Naive thymus-derived CD8-positive, alpha-beta T cell (primary cell): ENCODE measurements around the gene DOK3. TPM values are rescaled to one million over a fixed set of nuclear protein-coding genes. Genes with fewer than 3 reads are reported as not detected.
A peak's percentile ranks its signal among the peaks of the same experiment; 100 is the strongest.

Source experiments
- ATAC-seq, 2 donors: fragments of 150-1000 bp; cut with Tn5 transposase in 1 of 2; sonication (Bioruptor Pico), chemical (Tn5 transposase) in 1 of 2; 1 replicate in 1 of 2; 2 replicates in 1 of 2; pipeline ENCODE4 v1.10.0; 2021; ENCODE audit warnings: mild to moderate bottlenecking in 2 of 2, moderate library complexity in 2 of 2
- POLR2A ChIA-PET: fragments of 350-600 bp; sonication (Branson Sonifier 250); formaldehyde crosslinking; loops from one replicate; lab custom pipeline; 2021; ENCODE audit warnings: antibody characterized with exemption; lab: Charles Lee
- DNase-seq, 10 donors: peaks; one replicate each; pipeline versions ENCODE4 v3.0.0 to v3.0.0-alpha.2; 2020 to 2022
- H3K27ac Mint-ChIP-seq, 10 donors: one replicate each; pipeline ENCODE4 v1.8.0; 2020 to 2022; ENCODE audit warnings: mild to moderate bottlenecking in 10 of 10, mixed read lengths in 10 of 10, moderate library complexity in 4 of 10, inconsistent platforms in 1 of 10
- H3K27me3 Mint-ChIP-seq, 5 donors: one replicate each; pipeline ENCODE4 v1.8.0; 2021 to 2022; ENCODE audit warnings: mixed read lengths in 5 of 5
- H3K36me3 Mint-ChIP-seq, 3 donors: one replicate each; pipeline ENCODE4 v1.8.0; 2020 to 2022; ENCODE audit warnings: mixed read lengths in 3 of 3, mild to moderate bottlenecking in 2 of 3, inconsistent platforms in 1 of 3
- H3K4me1 Mint-ChIP-seq, 4 donors: one replicate each; pipeline ENCODE4 v1.8.0; 2021 to 2022; ENCODE audit warnings: mixed read lengths in 4 of 4
- H3K4me3 Mint-ChIP-seq, 10 donors: one replicate each; pipeline ENCODE4 v1.8.0; 2020 to 2022; ENCODE audit warnings: mild to moderate bottlenecking in 10 of 10, mixed read lengths in 10 of 10, moderate library complexity in 6 of 10, inconsistent platforms in 1 of 10
- H3K9me3 Mint-ChIP-seq, 9 donors: one replicate each; pipeline ENCODE4 v1.8.0; 2020 to 2022; ENCODE audit warnings: mixed read lengths in 9 of 9, mild to moderate bottlenecking in 3 of 9, inconsistent platforms in 1 of 9, moderate library complexity in 1 of 9
- polyA plus RNA-seq, 3 donors: library from polyadenylated mRNA; unstranded; fragments of 300-500 nt; fragmentation: Illumina TruSeq; gene quantifications; one replicate each; pipeline ENCODE4 v1.2.3, GENCODE V29; 2021
- total RNA-seq, 8 experiments: library from RNA in 2 of 8; stranded (reverse) in 2 of 8; gene quantifications; one replicate each; pipeline ENCODE4 v1.2.3 and lab custom pipeline; 2021 to 2026

DOK3 gene, protein sequence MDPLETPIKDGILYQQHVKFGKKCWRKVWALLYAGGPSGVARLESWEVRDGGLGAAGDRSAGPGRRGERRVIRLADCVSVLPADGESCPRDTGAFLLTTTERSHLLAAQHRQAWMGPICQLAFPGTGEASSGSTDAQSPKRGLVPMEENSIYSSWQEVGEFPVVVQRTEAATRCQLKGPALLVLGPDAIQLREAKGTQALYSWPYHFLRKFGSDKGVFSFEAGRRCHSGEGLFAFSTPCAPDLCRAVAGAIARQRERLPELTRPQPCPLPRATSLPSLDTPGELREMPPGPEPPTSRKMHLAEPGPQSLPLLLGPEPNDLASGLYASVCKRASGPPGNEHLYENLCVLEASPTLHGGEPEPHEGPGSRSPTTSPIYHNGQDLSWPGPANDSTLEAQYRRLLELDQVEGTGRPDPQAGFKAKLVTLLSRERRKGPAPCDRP
- total RNA-seq: 1 to 10 TPM; 3.7 to 3.8 TPM
- polyA plus RNA-seq: under 1 TPM in 1 of 3 donors, not detected in 2; 0.22 TPM
- total RNA-seq (lab: John Stamatoyannopoulos, UW): 0 to 6.5 (median 0.95) reads per million in 6 experiments

DNA sequence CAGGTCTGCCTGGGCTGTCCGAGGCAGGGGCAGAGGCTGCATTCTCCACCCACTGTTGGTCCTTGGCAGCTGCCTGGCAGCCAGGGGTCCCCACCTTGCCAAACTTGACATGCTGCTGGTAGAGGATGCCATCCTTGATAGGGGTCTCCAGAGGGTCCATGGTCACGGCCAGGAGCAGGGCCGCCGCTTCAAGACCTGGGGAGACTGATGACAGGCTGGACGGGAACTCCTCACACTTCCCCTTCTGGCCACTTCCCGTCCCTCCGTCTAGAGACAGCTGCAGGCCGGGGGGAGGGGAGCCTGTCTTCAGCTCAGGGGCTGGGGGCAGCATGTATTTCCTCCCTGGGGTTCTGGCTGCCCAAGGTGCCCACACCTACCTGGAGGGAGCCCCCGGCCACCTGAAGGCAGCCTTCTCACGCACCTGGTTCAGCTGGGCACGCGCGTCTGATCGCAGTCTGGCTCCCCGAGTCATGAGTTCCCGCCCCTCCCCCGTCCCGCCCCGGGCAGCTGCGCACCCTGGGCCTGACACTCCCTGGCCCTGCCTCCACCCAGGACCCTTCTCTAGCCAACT is at the start of gene DOK3:
Gene DOK3, minus strand, starts transcription at position 446 of the 571 bp plus-strand sequence. Its CDS starts 286 bp downstream, at position 160.
- H3K27me3 Mint-ChIP-seq: no peaks in the 10 kb centered on the region
- POLR2A ChIA-PET: interaction anchor here (0.5 to 1.7 kb wide), 3 partner anchors 54 to 573 kb away, joined by 4 to 5 read pairs (median 4); no protein-coding TSS in a partner anchor
- ATAC-seq (no peak), DNase-seq (no peak)
- H3K4me1 Mint-ChIP-seq: peaks cover 12 to 37% (median 19%) of the 10 kb centered on the region in 4 donors
- H3K4me3 Mint-ChIP-seq: peak within 1 kb of the TSS in 4 of 10 donors; percentile 33 to 86 (median 40)
- H3K36me3 Mint-ChIP-seq: peaks cover 0 to 36% (median 18%) of the 10 kb centered on the region in 3 donors
- peak within 1 kb of the TSS in 4 of 10 donors; percentile 24 to 65 (median 61) for H3K27ac Mint-ChIP-seq
- H3K9me3 Mint-ChIP-seq: no peaks in the 10 kb centered on the region

DNA sequence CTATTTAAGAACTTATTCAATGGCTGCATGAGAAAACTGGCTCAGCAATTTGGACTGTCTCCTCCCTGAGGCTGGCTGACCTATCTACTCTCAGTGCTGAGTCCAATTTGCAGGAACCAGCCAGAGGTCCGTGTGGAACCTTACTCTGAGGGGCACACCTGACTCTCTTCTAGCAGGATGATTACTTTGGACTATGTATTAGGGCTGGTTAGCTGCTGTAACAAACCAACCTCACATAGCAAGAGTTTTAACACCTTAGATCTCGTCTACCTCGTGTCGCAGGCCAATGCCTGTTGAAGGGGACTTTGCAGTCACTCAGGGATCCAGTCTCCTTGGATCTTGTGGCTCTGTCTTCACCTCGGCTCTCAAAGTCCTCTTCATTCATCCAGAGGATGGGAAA is 48.2 kb upstream of the DOK3 start:
- DNase-seq (no peak), ATAC-seq (no peak)
- peaks cover 0 to 2% (median 0%) of the 10 kb centered on the region in 3 donors for H3K36me3 Mint-ChIP-seq
- no peak overlapping the region for H3K27ac Mint-ChIP-seq
- H3K27me3 Mint-ChIP-seq: no peaks in the 10 kb centered on the region
- no peaks in the 10 kb centered on the region for H3K9me3 Mint-ChIP-seq
- POLR2A ChIA-PET: no interaction called here
- peaks cover 11 to 24% (median 19%) of the 10 kb centered on the region in 4 donors for H3K4me1 Mint-ChIP-seq
- H3K4me3 Mint-ChIP-seq: no peak overlapping the region

DNA sequence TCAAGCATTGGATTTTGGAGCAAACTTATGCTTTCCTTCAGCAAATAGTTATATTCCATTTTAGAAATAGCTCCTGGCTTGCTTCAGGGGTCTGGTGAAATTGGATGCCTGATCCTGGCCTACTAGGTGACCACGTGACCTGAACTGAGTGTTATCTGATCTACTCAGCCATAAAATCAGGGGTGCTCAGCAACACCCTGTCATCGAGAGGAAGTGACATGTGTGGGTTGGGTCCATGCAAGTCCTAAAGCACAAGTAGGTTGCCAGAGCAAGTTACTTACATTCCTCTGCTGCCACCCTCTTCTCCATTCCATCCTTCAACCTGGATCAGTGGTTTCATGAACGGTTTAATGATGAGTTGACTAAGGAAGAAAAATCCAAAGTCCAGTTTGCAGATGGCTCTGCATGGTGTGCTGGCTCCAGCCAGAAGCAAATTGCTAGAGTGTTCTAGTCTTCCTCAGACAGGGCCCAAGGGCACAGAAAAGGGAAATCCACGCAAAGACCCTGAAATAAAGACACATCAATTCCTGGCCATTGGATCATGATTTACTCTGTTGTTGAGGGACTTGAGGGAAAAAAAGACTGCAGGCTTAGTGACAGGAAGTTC is 47.5 kb upstream of the DOK3 start:
- Mint-ChIP-seq H3K4me3 (peak overlapping the region in 1 of 10 donors; percentile 28), H3K4me1 (peaks cover 15 to 30% (median 26%) of the 10 kb centered on the region in 4 donors)
- DNase-seq: no peak

DNA sequence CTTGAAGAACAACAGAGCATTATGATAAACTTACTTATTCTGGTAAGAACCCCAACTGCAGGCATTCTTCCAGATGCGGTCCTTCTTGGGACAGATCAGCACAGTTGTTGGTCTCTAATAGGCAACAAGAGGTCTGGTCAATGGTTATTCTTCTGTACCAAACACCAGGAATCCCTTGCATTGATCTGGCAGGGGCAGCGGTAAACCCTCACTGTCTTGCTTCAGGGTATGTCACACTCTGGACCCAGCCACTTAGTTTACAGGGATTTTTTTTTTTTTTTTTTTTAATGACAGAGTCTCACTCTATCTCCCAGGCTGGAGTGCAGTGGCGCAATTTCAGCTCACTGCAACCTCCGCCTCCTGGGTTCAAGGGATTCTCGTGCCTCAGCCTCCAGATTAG is 46.0 kb upstream of the DOK3 start:
- Mint-ChIP-seq H3K9me3 (no peaks in the 10 kb centered on the region), H3K4me1 (peaks cover 18 to 37% (median 29%) of the 10 kb centered on the region in 4 donors), H3K4me3 (peak overlapping the region in 4 of 10 donors; percentile 83 to 93 (median 90)), H3K27me3 (no peaks in the 10 kb centered on the region), H3K36me3 (peaks cover 0 to 16% (median 3%) of the 10 kb centered on the region in 3 donors), H3K27ac (no peak overlapping the region)
- POLR2A ChIA-PET: interaction anchor here (1.0 kb wide), 1 partner anchor 36 kb away, joined by 3 read pairs; the partner anchor contains the start of gene TMED9
- ATAC-seq (no peak), DNase-seq (no peak)

More for the DNA sequence above, 47.5 kb upstream of the DOK3 start:
- no peaks in the 10 kb centered on the region for H3K9me3 Mint-ChIP-seq
- peak overlapping the region in 3 of 10 donors; percentile 20 to 65 (median 50) for H3K27ac Mint-ChIP-seq
- POLR2A ChIA-PET: no interaction called here
- no peaks in the 10 kb centered on the region for H3K27me3 Mint-ChIP-seq
- H3K36me3 Mint-ChIP-seq: peaks cover 0 to 4% (median under 1%) of the 10 kb centered on the region in 3 donors
- no peak for ATAC-seq

DNA sequence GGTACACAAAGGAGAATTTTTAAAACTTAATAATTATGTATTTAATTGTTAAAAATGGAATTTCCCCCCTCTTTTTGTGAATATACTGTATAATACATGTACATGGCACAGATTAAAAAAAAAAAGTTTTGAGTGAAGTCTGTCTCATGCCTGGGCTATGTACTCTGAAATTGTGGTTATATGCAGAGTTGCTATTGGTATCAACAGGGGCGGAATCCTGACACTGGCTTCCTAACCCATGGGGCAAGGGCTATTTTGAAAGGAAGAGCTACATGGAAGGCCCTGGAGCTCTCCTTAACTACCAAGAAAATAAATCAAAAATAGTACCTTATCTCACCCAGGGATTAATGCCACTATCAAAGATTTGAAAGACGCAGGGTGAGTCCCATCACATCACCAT is 45.6 kb upstream of the DOK3 start:
- no peaks in the 10 kb centered on the region for H3K9me3 Mint-ChIP-seq
- H3K27ac Mint-ChIP-seq: peak overlapping the region in 4 of 10 donors; percentile 61 to 89 (median 78)
- POLR2A ChIA-PET: interaction anchor here (1.0 kb wide), 1 partner anchor 37 kb away, joined by 3 read pairs; the partner anchor contains the start of gene TMED9
- ATAC-seq: no peak
- DNase-seq: no peak
- H3K4me1 Mint-ChIP-seq: peaks cover 18 to 40% (median 31%) of the 10 kb centered on the region in 4 donors
- H3K36me3 Mint-ChIP-seq: peaks cover 0 to 19% (median 4%) of the 10 kb centered on the region in 3 donors
- H3K27me3 Mint-ChIP-seq: no peaks in the 10 kb centered on the region
- peak overlapping the region; percentile 70 to 96 (median 88) for H3K4me3 Mint-ChIP-seq

DNA sequence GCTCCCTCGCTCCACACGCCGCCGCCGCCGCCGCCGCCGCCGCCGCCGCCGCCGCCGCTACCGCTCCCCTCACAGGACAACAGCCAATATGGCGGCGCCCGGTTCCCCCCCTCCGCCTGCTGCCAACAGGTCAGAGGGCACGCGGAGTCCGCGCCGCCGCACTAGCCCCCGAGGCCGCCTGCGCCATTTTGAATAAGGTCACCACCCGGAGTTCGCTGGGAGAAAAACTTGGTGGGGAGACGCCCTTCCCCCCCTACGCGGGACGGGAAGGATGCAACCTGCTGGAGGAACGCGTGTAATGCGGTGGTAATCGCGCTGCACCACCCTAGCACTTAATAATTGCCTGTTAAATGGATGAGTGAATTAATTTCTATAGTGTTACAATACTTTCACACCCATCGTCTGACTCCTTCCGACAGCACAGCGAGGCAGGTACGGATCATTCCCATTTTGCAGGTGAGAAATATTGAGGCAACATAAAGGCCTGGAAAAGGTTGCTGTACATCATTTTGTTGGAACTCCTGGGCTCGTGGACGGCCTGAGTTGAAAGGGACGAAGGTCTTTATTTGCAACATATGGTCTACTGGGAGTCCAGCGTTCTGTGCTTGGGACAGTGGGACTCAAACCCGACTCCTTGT is 45.0 kb upstream of the DOK3 start, which contains the start of gene FAM193B:
Gene FAM193B, minus strand, starts transcription at position 90 of the 638 bp plus-strand sequence. CDS start 105 bp downstream, outside the sequence.
- Mint-ChIP-seq H3K36me3 (peaks cover 0 to 21% (median 6%) of the 10 kb centered on the region in 3 donors), H3K27me3 (no peaks in the 10 kb centered on the region), H3K27ac (peak within 1 kb of the TSS; percentile 16 to 94 (median 84)), H3K4me3 (peak within 1 kb of the TSS; percentile 71 to 96 (median 88)), H3K4me1 (peaks cover 18 to 44% (median 32%) of the 10 kb centered on the region in 4 donors), H3K9me3 (no peaks in the 10 kb centered on the region)
- POLR2A ChIA-PET: interaction anchor here (0.8 to 1.0 kb wide), 3 partner anchors 15 to 38 kb away, joined by 3 to 6 read pairs (median 3); partner anchors contain the start of gene TMED9
- ATAC-seq (peak; percentile 97), DNase-seq (peak; percentile 89 to 97 (median 94))

DNA sequence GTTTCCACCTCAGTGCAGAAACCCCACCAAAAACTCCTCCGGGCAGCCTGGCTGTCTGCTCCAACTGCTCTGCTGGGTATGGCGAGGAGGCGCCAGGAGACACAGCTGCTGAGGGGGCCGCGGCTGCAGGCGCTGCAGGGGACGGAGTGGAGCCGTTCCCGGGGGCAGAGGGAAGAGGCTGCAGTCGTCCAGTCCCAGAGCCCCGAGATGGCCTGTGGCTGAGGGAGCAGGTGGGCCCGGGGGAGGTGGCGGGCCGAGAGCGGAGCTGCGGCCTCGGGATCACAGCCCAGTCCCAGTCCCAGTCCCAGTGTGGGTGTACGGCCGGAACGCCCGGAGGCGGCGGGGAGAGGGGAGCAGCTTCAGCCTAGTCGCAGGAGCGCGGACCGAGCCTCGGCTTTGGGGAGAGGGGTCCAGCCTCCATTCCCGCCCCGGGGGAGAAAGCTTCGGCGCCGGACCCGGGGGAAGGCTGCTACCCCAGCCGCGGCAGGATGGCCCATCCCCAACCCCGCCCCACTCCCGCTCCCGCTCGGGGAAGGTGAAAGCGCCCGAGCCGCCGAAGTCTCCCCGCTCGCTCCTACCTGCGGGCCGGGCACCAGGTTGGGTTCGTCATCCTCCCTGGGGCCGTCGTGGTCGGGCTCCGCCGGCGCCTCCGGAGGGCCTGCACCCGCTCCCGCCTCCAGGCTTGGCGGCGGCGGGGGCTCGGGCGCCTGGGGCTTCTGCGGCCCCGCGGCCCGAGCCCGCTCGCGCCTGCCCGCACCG is 44.2 kb upstream of the DOK3 start:
- peak overlapping the region in 5 of 10 donors; percentile 53 to 94 (median 79) for H3K27ac Mint-ChIP-seq
- H3K9me3 Mint-ChIP-seq: no peaks in the 10 kb centered on the region
- POLR2A ChIA-PET: interaction anchor here (0.8 to 0.9 kb wide), 2 partner anchors 15 to 38 kb away, joined by 3 to 6 read pairs; partner anchors contain the start of gene TMED9
- no peaks in the 10 kb centered on the region for H3K27me3 Mint-ChIP-seq
- peak in 7 of 10 donors; percentile 10 to 66 (median 29) for DNase-seq
- H3K36me3 Mint-ChIP-seq: peaks cover 0 to 23% (median 6%) of the 10 kb centered on the region in 3 donors
- peak; percentile 9 to 53 for ATAC-seq
- H3K4me3 Mint-ChIP-seq: peak overlapping the region; percentile 66 to 86 (median 84)
- H3K4me1 Mint-ChIP-seq: peaks cover 18 to 47% (median 35%) of the 10 kb centered on the region in 4 donors

DNA sequence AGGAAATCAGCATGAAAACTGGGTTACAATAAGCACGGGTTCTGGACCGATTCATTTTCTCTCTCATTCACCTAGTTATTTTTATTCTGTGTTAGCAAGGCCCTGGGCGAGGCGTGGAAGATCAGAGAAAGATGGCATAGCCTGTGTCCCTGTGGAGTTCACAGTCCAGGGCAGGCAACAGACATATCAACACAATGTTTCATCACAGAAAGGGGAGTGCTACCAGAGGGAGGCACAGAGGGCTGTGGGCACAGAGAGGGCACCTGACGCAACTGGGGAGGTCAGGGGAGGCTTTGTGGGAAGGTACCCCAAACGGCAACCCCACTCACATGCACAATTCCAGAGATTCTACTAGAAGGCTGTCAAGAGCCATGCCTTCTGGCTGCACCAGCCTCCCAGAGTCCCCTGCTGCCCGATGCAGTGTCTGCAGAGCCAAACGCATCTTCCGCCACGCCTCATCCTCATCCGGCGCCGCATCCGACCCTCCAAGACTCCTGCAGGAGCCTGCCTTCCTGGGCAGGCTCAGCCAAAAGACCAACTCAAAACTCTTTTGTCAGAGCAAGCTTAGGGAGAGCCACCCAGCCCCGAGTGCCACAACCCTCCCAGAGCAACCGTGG is 43.3 kb upstream of the DOK3 start:
- H3K4me3 Mint-ChIP-seq: peak overlapping the region; percentile 66 to 86 (median 84)
- peaks cover 19 to 56% (median 43%) of the 10 kb centered on the region in 4 donors for H3K4me1 Mint-ChIP-seq
- DNase-seq: no peak
- peak overlapping the region; percentile 2 to 88 (median 76) for H3K27ac Mint-ChIP-seq
- H3K27me3 Mint-ChIP-seq: no peaks in the 10 kb centered on the region
- H3K9me3 Mint-ChIP-seq: no peaks in the 10 kb centered on the region
- ATAC-seq: no peak
- peaks cover 0 to 26% (median 6%) of the 10 kb centered on the region in 3 donors for H3K36me3 Mint-ChIP-seq
- POLR2A ChIA-PET: no interaction called here

DNA sequence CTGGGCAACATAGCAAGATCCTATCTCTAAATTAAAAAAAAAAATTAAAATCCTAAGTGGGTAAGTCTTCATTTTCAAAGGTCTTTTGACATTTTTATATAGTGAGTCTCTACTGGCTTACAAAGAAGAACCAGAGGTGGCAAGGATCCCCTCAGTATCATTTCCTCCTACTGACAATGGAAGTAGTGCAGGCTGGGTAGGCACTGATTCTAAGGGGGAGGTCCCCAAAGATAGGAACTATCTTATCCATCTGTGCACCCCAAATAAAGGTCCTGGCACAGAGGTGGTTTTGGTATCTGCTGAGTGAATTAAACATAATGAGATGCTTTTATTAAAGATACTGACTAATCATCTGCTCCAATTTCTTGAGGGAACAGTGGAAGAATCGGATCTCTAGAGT is 40.5 kb upstream of the DOK3 start:
- Mint-ChIP-seq H3K4me1 (peaks cover 25 to 60% (median 53%) of the 10 kb centered on the region in 4 donors), H3K27ac (peak overlapping the region in 1 of 10 donors; percentile 48), H3K36me3 (peaks cover 0 to 37% (median 6%) of the 10 kb centered on the region in 3 donors), H3K9me3 (no peaks in the 10 kb centered on the region), H3K4me3 (peak overlapping the region in 1 of 10 donors; percentile 25), H3K27me3 (no peaks in the 10 kb centered on the region)
- no peak for ATAC-seq
- POLR2A ChIA-PET: no interaction called here
- no peak for DNase-seq

DNA sequence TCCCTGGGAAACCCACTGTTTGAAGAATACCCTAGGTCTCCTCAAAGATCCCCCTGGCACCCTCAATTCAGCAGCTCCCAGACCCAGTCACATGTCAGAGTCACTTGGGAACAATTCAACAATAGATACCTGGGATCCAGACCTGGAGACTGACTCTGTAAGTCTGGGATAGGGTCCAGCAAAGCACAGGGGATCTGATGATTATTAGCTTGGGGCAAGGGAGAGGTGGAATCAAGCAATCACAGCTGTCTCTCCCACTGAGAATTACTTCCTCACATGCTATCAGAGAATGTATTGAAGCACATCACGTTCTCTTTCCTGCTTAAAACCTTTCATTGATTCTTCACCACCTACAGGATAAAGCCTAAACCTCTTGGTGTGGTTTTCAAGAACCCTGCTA is 38.9 kb upstream of the DOK3 start:
- H3K36me3 Mint-ChIP-seq: peaks cover 0 to 40% (median 6%) of the 10 kb centered on the region in 3 donors
- H3K9me3 Mint-ChIP-seq: no peaks in the 10 kb centered on the region
- no peak for DNase-seq
- peak overlapping the region in 1 of 10 donors; percentile 40 for H3K27ac Mint-ChIP-seq
- no peak for ATAC-seq
- H3K27me3 Mint-ChIP-seq: no peaks in the 10 kb centered on the region
- POLR2A ChIA-PET: interaction anchor here (0.6 kb wide), 1 partner anchor 39 kb away, joined by 3 read pairs; no protein-coding TSS in a partner anchor
- H3K4me3 Mint-ChIP-seq: no peak overlapping the region
- H3K4me1 Mint-ChIP-seq: peaks cover 20 to 58% (median 50%) of the 10 kb centered on the region in 4 donors
